GM20000 (cell line): ENCODE data around the gene GTF3C5.
"Not testable (repeated sequence)": the region's sequence is repeated elsewhere in the genome, so short reads cannot be mapped to it uniquely, and the experiment has no call there.

ENCODE experiments used
- DNase-seq: peaks from one replicate; pipeline ENCODE4 v3.0.0; 2012; ENCODE audit warnings: low spot score
- CTCF ChIP-seq: IDR thresholded peaks from 2 replicates; pipeline ENCODE4 v1.5.1; 2012; ENCODE audit warnings: mild to moderate bottlenecking, control low read depth; ENCODE audit errors: extremely low read depth, missing control alignments

GTF3C5 gene

GRCh38 chr9:133080161-133080560, 49.4 kb downstream of the GTF3C5 start:
- DNase-seq = no peak
- TF ChIP-seq CTCF = no peak

GRCh38 chr9:133080786-133081779, 50.3 kb downstream of the GTF3C5 start:
- not testable (repeated sequence) for DNase-seq

- not testable (repeated sequence) for DNase-seq
Measured at GRCh38 chr9:133081957-133082644, 51.3 kb downstream of the GTF3C5 start.

- DNase-seq = not testable (repeated sequence)
Measured at GRCh38 chr9:133083688-133084087, 52.9 kb downstream of the GTF3C5 start.

- DNase-seq = not testable (repeated sequence)
Measured at GRCh38 chr9:133086212-133086860, 55.5 kb downstream of the GTF3C5 start.

GRCh38 chr9:133086894-133087293, 56.1 kb downstream of the GTF3C5 start:
- no peak for TF ChIP-seq CTCF
- DNase-seq = no peak

- no peak for DNase-seq
- no peak for TF ChIP-seq CTCF
Measured at GRCh38 chr9:133087429-133088145, 56.8 kb downstream of the GTF3C5 start.

- no peak for DNase-seq
- TF ChIP-seq CTCF = no peak
Measured at GRCh38 chr9:133088146-133088750, 57.5 kb downstream of the GTF3C5 start.

- DNase-seq = no peak
- TF ChIP-seq CTCF = no peak
Measured at GRCh38 chr9:133088756-133089155, 58.0 kb downstream of the GTF3C5 start.
